Measurements from ENCODE around the gene ACADS. TPM values are rescaled to one million over a fixed set of nuclear protein-coding genes. Genes with fewer than 3 reads are reported as not detected.
A peak's percentile ranks its signal among the peaks of the same experiment; 100 is the strongest.

The ACADS gene
- total RNA-seq, 2 donors from 2014 or later: 49.4 to 52.0 TPM

DNA sequence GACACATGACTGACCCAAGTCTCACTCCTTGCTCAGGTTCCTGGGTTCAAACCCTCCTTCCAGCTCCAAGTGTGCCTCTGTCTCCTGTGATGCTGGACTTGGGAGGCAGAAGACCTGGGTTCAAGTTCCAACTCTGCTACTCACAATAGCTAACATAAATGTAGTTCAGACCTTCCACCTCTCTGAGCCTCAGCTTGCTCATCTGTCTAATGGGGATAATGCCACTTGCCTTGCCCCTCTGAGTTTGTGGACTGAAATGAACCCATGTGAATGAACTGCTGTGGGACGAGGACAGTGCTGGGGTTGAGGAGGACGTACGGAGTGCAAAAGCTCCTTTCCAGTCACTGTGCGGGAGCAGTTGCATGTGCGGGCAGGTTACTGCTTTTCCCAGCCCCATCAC is 40.9 kb downstream of the ACADS start:
- ATAC-seq: no peak
- no peak for DNase-seq
- intact Hi-C loops (cut with DNase I): loop anchor here in 1 of 2 donors (10.0 kb wide), 1 partner anchor 138 kb away; the partner anchor contains the start of gene SPPL3

GRCh38 chr12:120767071-120768024 is 41.7 kb downstream of the ACADS start:
- intact Hi-C loops (cut with DNase I): loop anchor here in 1 of 2 donors (10.0 kb wide), 1 partner anchor 137 kb away; the partner anchor contains the start of gene SPPL3
- no peak for ATAC-seq

GRCh38 chr12:120771097-120771496 is 45.5 kb downstream of the ACADS start:
- intact Hi-C loops (cut with DNase I): no loop called here
- ATAC-seq (no peak), DNase-seq (no peak)

More at GRCh38 chr12:120767071-120768024, 41.7 kb downstream of the ACADS start:
- DNase-seq: no peak

DNA sequence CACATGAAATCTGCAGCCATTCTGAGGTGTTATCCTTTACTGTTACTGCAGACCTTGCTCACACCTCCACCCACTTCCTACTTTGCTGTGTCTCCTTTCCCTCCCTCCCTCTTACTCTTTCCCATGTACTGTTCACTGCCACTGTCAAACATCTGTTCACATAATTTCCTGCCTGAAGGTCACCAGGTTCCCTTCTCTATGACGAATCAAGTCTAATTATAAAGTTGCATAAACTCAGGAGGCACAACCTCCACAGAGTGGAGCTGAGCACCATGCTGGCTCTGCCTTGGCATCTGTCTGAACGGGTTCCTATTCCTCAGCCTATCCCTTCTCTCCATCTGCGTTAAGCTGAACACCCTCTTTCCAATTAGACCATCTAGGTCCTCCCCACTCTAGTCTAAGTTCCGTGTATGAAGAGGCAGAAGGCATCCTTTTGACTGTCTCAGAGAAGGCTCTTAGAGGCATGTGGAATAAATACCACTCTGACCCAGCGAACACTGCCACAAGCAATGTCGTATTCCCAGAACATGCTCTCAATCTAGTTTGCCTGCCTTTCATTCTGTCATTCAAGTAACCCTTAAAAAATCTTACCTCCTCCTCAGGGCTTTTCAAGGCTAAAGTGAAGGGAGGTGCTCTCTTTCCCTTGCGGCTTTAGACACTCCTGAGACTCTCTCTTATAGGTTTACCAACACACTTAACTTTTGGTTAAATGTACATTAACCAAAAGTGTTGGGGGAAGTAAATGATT is 48.7 kb downstream of the ACADS start:
- intact Hi-C loops (cut with DNase I): no loop called here
- DNase-seq (no peak), ATAC-seq (peak in 1 of 2 donors; percentile 27)

DNA sequence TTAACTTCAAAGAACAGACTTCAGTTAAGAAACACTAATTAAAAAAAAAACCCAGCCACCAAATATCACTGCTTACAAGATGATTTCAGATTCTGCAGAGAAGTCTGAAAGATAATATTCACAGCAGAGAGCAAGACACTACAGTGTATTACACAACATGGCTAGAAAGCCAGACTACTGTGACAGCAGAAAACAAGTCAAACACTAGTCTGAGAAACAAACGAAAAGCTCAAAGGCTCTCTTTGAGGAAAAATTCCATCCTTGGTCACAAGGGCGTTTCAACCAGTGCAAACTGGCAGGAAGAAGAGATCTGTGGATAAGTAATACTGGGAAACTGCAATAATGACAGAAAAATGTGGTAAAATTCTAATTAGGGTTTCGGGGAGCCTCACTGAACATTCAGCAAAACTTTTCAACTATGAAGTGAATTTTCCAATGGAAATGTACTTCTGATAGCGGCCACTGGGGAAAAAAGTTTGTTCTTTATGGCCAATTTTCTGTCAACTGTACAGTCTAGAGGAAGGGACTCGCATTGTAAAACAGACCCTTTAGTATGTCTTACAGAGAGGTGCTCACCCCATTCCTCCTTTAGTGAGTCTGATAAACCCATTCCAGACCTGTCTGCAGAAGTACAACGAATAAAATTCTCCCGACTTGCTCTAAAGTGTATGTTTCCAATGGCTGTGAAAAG is 50.4 kb downstream of the ACADS start:
- ATAC-seq: peak; percentile 51 to 84
- intact Hi-C loops (cut with DNase I): loop anchor here in 1 of 2 donors (5.0 kb wide), 1 partner anchor 71 kb away; no protein-coding TSS in a partner anchor
- no peak for DNase-seq

- ATAC-seq (no peak), DNase-seq (no peak)
- intact Hi-C loops (cut with DNase I): no loop called here
Measured at GRCh38 chr12:120783197-120783596, 57.6 kb downstream of the ACADS start.

- DNase-seq: no peak
- intact Hi-C loops (cut with DNase I): no loop called here
- no peak for ATAC-seq
Measured at GRCh38 chr12:120784804-120785203, 59.2 kb downstream of the ACADS start.

DNA sequence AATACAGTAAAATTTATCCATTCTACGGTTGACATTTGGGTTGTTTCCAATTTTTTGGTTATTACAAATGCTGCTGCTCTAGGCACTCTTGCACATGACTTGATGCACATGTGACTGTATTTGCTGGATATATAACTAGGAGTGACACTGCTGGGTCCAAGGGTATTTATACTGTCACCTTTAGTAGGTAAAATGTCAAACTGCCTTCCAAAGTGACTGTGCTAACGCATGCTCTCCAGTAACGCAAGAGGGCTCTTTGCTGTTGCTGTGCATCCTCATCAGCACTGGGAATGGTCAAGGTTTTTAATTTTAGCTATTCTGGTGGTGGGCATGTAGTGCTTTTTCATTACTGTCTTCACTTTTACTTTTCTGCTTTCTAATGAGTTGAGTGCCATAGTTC is 62.3 kb downstream of the ACADS start:
- intact Hi-C loops (cut with DNase I): no loop called here
- ATAC-seq: no peak
- DNase-seq: no peak

Other genes with a start within 250 kb of the ACADS start
- 100 to 1,000 TPM; 156 to 237 TPM for gene DYNLL1, start 229.7 kb upstream of the ACADS start, total RNA-seq
- gene COQ5, start 196.7 kb upstream of the ACADS start, total RNA-seq: 10 to 100 TPM; 28.6 to 29.3 TPM
- 100 to 1,000 TPM; 225 to 240 TPM for gene RNF10, start 191.5 kb upstream of the ACADS start, total RNA-seq
- gene POP5, start 144.4 kb upstream of the ACADS start, total RNA-seq: 10 to 100 TPM; 27.9 to 34.3 TPM
- gene CABP1, start 85.2 kb upstream of the ACADS start, total RNA-seq: 1 to 10 TPM; 1.5 to 4.6 TPM
- 100 to 1,000 TPM; 166 to 173 TPM for gene MLEC, start 38.7 kb upstream of the ACADS start, total RNA-seq
- gene UNC119B, start 15.4 kb upstream of the ACADS start, total RNA-seq: 10 to 100 TPM; 14.2 to 18.2 TPM
- gene SPPL3, start 178.5 kb downstream of the ACADS start, total RNA-seq: 10 to 100 TPM; 27.6 to 29.7 TPM

All from left cardiac atrium (tissue), 4 donors.